Transverse colon (tissue), 4 donors: ENCODE results near the gene KIF3C. TPM values are rescaled to one million over a fixed set of nuclear protein-coding genes. Genes with fewer than 3 reads are reported as not detected.
"Not testable (repeated sequence)": the region's sequence is repeated elsewhere in the genome, so short reads cannot be mapped to it uniquely, and the experiment has no call there.

Source experiments
- DNase-seq: peaks from one replicate; pipeline ENCODE4 v3.0.0-alpha.2; 2019
- H3K27ac ChIP-seq, 4 donors: fragments of 200-600 bp; sonication (generic); 2 replicates each; pipeline ENCODE4 v1.5.1; 2016 to 2018; ENCODE audit warnings: inconsistent platforms in 4 of 4
- H3K27me3 ChIP-seq: fragments of 200-600 bp; sonication (generic); 2 replicates; pipeline ENCODE4 v1.5.1; 2017; ENCODE audit warnings: inconsistent platforms
- H3K36me3 ChIP-seq, 4 donors: fragments of 200-600 bp; sonication (generic); 2 replicates each; pipeline ENCODE4 v1.5.1; 2017 to 2019; ENCODE audit warnings: inconsistent platforms in 4 of 4
- H3K4me1 ChIP-seq, 4 donors: fragments of 200-600 bp; sonication (generic); 2 replicates each; pipeline ENCODE4 v1.5.1; 2017 to 2020; ENCODE audit warnings: inconsistent platforms in 4 of 4
- H3K4me3 ChIP-seq, 4 donors: fragments of 200-600 bp; sonication (generic); 1 replicate in 1 of 4; 2 replicates in 3 of 4; pipeline versions ENCODE4 v1.5.1 to v1.6.1; 2017 to 2019; ENCODE audit warnings: inconsistent platforms in 4 of 4
- H3K9me3 ChIP-seq, 2 donors: fragments of 200-600 bp; sonication (generic); 2 replicates each; pipeline ENCODE4 v1.5.1; 2017 to 2019; ENCODE audit warnings: inconsistent platforms in 2 of 2
- EP300 ChIP-seq: sonication (generic); formaldehyde crosslinking; IDR thresholded peaks from one replicate; pipeline ENCODE4 v1.6.1; 2017; ENCODE audit warnings: antibody characterized with exemption, low read depth
- POLR2A ChIP-seq: fragments of 450-650 bp; IDR thresholded peaks from one replicate; pipeline ENCODE4 v1.6.1; 2016; ENCODE audit warnings: antibody characterized with exemption, mild to moderate bottlenecking, moderate library complexity
- POLR2AphosphoS5 ChIP-seq, 3 donors: sonication (generic); formaldehyde crosslinking; IDR thresholded peaks; one replicate each; pipeline ENCODE4 v1.6.1; 2016; ENCODE audit warnings: antibody characterized with exemption in 3 of 3
- WGBS, 2 donors: methylation state at CpG; one replicate each; pipeline ENCODE4 v1.1.5; 2018; ENCODE audit warnings: low coverage in 1 of 2; 5-methylcytosine and 5-hydroxymethylcytosine counted together
- in situ Hi-C, 4 donors: fragments of 200-750 bp; cut with MboI; loops; one replicate each; pipeline versions ENCODE4 v1.15.0 to v1.15.1; 2017; ENCODE audit warnings: low sequenced_read_pairs in 3 of 4, low pct_ligation_motif_present in 1 of 4, low pct_unique_long_range_greater_than_20kb in 1 of 4
- intact Hi-C: fragments of 100-400 bp; cut with DNase I; formaldehyde crosslinking; loops from one replicate; pipeline ENCODE4 v1.15.1; 2023; ENCODE audit warnings: low total_unique reads
- total RNA-seq, 4 donors: library from RNA; depleted of rRNA; stranded (reverse); fragments of >200 nt; gene quantifications; one replicate each; pipeline ENCODE4 v1.1.0, GENCODE V29; 2016
- TF ChIP-seq, protein P1 (sequence below), 5 experiments: fragments of 200-600 bp in 3 of 5; fragments of 450-650 bp in 2 of 5; sonication (generic) in 3 of 5; IDR thresholded peaks; 1 replicate in 2 of 5; 2 replicates in 3 of 5; pipeline ENCODE4 v1.5.1; 2016 to 2017; ENCODE audit warnings: antibody characterized with exemption in 5 of 5, inconsistent platforms in 3 of 5, mild to moderate bottlenecking in 2 of 5, moderate library complexity in 1 of 5

Gene KIF3C
- total RNA-seq, 4 donors from 2014 or later: 0.37 to 3.2 (median 2.0) TPM

DNA sequence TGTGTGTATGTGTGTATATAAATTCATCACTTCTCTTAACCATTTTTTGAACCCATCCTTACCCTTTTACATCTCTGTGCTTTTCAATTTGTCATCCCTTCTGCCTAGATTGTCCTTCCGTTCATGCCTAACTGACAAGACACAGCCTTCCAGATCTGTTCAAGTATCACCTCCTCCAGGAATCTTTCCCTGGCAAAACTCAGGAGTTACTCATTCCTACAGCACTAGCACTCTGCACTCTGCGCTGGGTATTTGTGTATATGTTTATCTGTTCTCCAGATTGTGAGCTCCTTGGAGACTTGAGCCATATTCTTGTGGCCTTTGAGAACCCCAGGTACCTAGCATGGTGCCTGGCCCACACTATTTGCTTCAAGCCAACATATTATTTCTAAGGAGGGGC lies 77.2 kb downstream of the KIF3C start:
- in situ Hi-C loops: no loop called here
- no peak for TF ChIP-seq EP300
- TF ChIP-seq, protein P1, sequence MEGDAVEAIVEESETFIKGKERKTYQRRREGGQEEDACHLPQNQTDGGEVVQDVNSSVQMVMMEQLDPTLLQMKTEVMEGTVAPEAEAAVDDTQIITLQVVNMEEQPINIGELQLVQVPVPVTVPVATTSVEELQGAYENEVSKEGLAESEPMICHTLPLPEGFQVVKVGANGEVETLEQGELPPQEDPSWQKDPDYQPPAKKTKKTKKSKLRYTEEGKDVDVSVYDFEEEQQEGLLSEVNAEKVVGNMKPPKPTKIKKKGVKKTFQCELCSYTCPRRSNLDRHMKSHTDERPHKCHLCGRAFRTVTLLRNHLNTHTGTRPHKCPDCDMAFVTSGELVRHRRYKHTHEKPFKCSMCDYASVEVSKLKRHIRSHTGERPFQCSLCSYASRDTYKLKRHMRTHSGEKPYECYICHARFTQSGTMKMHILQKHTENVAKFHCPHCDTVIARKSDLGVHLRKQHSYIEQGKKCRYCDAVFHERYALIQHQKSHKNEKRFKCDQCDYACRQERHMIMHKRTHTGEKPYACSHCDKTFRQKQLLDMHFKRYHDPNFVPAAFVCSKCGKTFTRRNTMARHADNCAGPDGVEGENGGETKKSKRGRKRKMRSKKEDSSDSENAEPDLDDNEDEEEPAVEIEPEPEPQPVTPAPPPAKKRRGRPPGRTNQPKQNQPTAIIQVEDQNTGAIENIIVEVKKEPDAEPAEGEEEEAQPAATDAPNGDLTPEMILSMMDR (IDR thresholded peaks at IDR 0.05): no peak
- TF ChIP-seq POLR2AphosphoS5 (IDR thresholded peaks at IDR 0.05): no peak
- TF ChIP-seq POLR2A: no peak
- Histone ChIP-seq H3K4me1 (no peaks in the 10 kb centered on the region), H3K27ac (no peak overlapping the region), H3K36me3 (no peaks in the 10 kb centered on the region), H3K27me3 (no peaks in the 10 kb centered on the region), H3K9me3 (no peaks in the 10 kb centered on the region), H3K4me3 (no peak overlapping the region)
- intact Hi-C loops: no loop called here
- 86 to 89% methylated on average over 1 to 2 of the region's 2 CpGs for WGBS, 2 donors
- no peak for DNase-seq

DNA sequence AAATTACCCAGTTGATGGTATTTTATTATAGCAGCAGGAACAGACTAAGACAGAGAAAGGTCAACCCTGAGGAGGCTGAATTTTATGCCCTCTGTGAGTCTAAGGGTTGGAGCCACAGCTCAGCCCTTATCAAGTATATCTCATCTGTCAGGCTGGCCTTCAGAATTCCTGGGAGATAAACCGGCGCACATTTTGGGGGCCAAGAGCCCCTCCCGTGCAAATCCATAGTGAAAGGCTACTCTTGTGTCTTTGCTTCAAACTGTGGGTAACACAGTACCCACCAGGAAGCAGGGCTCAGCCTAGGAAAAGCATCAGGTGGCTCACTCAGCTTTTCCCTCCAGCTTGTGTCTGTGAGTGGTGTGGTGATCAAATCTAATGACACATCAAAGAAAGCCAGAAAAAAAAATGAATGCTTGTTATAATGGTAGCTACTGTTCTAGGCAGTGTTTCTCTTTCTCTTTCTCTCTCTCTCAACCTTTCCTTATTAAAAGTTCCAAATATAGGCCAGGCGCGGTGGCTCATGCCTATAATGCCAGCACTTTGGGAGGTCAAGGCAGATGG lies 79.0 kb downstream of the KIF3C start:
- intact Hi-C loops: no loop called here
- in situ Hi-C loops: no loop called here
- WGBS, 2 donors: 87 to 93% methylated on average over 2 to 5 of the region's 5 CpGs

DNA sequence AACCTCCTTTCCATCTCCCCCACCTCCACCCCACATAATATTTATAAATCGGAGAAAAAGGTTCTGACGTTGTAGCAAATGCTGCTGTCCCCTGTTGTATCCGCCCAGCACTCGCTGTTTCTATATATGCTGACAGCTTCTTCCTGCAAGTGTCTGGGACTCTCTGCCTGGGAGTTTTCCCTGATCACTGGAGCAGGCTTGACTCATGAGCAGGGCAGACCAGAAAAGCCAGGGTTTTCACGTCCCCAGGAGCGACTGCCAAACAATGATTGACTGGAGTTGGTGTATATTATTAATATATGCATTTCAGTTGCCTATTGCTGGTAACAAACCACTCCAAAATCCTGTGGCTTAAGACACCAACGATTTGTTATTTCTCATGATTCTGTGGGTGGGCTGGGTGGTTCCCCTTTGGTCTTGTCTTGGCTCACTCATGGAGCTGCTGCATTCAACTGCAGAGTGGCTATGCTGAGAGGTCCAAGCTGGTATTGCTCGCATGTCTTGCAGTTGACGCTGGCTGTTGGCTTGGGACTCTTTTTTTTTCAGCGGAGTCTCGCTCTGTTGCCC lies 82.8 kb downstream of the KIF3C start:
- TF ChIP-seq, protein P1 (IDR thresholded peaks at IDR 0.05): no peak
- TF ChIP-seq POLR2A (no peak), POLR2AphosphoS5 (IDR thresholded peaks at IDR 0.05) (no peak), EP300 (no peak)

More for the DNA sequence above, 79.0 kb downstream of the KIF3C start:
- no peak overlapping the region for H3K27ac ChIP-seq
- TF ChIP-seq, protein P1 (IDR thresholded peaks at IDR 0.05): no peak
- no peak for TF ChIP-seq POLR2AphosphoS5 (IDR thresholded peaks at IDR 0.05)
- TF ChIP-seq EP300: no peak
- no peak for TF ChIP-seq POLR2A
- H3K27me3 ChIP-seq: no peaks in the 10 kb centered on the region
- no peak overlapping the region for H3K4me3 ChIP-seq
- H3K36me3 ChIP-seq: no peaks in the 10 kb centered on the region
- DNase-seq: no peak
- no peaks in the 10 kb centered on the region for H3K9me3 ChIP-seq
- H3K4me1 ChIP-seq: no peaks in the 10 kb centered on the region

DNA sequence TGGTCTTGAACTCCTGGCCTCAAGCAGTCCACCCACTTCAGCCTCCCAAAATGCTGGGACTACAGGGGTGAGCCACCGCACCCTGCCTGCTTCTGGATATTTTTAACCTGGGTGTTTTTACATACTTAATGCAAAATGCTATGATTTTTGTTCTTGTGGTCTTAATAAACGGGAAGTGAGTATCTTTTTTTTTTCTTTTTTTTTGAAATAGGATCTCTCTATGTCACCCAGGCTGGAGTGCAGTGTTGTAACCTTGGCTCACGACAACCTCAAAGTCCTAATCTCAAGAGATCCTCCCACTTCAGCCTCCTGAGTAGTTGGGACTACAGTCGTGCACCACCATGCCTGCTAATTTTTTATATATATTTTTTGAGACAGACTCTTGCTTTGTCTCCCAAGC lies 84.8 kb downstream of the KIF3C start:
- Histone ChIP-seq H3K4me1 (no peaks in the 10 kb centered on the region), H3K36me3 (no peaks in the 10 kb centered on the region), H3K9me3 (no peaks in the 10 kb centered on the region), H3K4me3 (no peak overlapping the region), H3K27ac (no peak overlapping the region), H3K27me3 (no peaks in the 10 kb centered on the region)
- WGBS, 2 donors: 75 to 81% methylated on average over 4 of the region's 4 CpGs
- no peak for DNase-seq
- in situ Hi-C loops (no loop called here), intact Hi-C loops (loop anchor here (5.0 kb wide), 1 partner anchor 1125 kb away; no protein-coding TSS in a partner anchor)
- no peak for TF ChIP-seq EP300
- TF ChIP-seq POLR2AphosphoS5 (IDR thresholded peaks at IDR 0.05): no peak
- no peak for TF ChIP-seq POLR2A
- TF ChIP-seq, protein P1 (IDR thresholded peaks at IDR 0.05): no peak

More for the DNA sequence above, 82.8 kb downstream of the KIF3C start:
- intact Hi-C loops (loop anchor here (5.0 kb wide), 1 partner anchor 1123 kb away; no protein-coding TSS in a partner anchor), in situ Hi-C loops (no loop called here)
- H3K9me3 ChIP-seq: no peaks in the 10 kb centered on the region
- H3K36me3 ChIP-seq: no peaks in the 10 kb centered on the region
- 74 to 82% methylated on average over 4 to 11 of the region's 11 CpGs for WGBS, 2 donors
- no peak overlapping the region for H3K4me3 ChIP-seq
- no peak overlapping the region for H3K27ac ChIP-seq
- H3K27me3 ChIP-seq: no peaks in the 10 kb centered on the region
- no peaks in the 10 kb centered on the region for H3K4me1 ChIP-seq
- no peak for DNase-seq

DNA sequence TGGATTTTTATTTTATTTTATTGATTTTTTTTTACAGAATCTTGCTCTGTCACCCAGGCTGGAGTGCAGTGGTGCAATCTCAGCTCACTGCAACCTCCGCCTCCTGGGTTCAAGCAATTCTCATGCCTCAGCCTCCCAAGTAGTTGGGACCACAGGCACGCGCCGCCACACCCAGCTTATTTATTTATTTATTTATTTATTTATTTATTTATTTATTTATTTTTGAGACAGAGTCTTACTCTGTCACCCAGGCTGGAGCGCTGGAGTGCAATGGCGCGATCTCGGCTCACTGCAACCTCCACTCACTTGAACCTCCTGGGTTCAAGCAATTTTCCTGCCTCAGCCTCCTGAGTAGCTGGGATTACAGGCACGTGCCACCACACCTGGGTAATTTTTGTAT lies 86.0 kb downstream of the KIF3C start:
- H3K4me3 ChIP-seq, H3K27me3 ChIP-seq, H3K36me3 ChIP-seq, in situ Hi-C loops, H3K9me3 ChIP-seq, DNase-seq, H3K27ac ChIP-seq, H3K4me1 ChIP-seq: not testable (repeated sequence)
- 58 to 84% methylated on average over 6 to 9 of the region's 9 CpGs for WGBS, 2 donors
- intact Hi-C loops: loop anchor here (5.0 kb wide), 1 partner anchor 1126 kb away; no protein-coding TSS in a partner anchor
